H9 (cell line): Measurements from ENCODE around the gene CASK. TPM values are rescaled to one million over a fixed set of nuclear protein-coding genes. Genes with fewer than 3 reads are reported as not detected.

Experiments used
- DNase-seq: peaks from one replicate; pipeline ENCODE4 v3.0.0-alpha.2; 2017
- H2AFZ ChIP-seq: one replicate; pipeline ENCODE4 v1.6.1; 2013; ENCODE audit warnings: mild to moderate bottlenecking, low read length, control low read depth, moderate library complexity
- H2AK5ac ChIP-seq: 2 replicates; pipeline ENCODE4 v1.6.1; 2013; ENCODE audit warnings: low read length, control low read depth, mixed read lengths; ENCODE audit not compliant: insufficient read length
- H2BK120ac ChIP-seq: one replicate; pipeline ENCODE4 v1.6.1; 2013; ENCODE audit warnings: low read depth, mild to moderate bottlenecking, low read length, control low read depth, inconsistent platforms; ENCODE audit not compliant: poor library complexity, severe bottlenecking
- H2BK12ac ChIP-seq: 2 replicates; pipeline ENCODE4 v1.6.1; 2013; ENCODE audit warnings: low read length, control low read depth, mixed read lengths, low read depth; ENCODE audit not compliant: insufficient read length
- H2BK15ac ChIP-seq: 2 replicates; pipeline ENCODE4 v1.6.1; 2013; ENCODE audit warnings: low read depth, low read length, control low read depth
- H2BK20ac ChIP-seq: one replicate; pipeline ENCODE4 v1.6.1; 2013; ENCODE audit warnings: low read depth, mild to moderate bottlenecking, low read length, control low read depth, inconsistent platforms; ENCODE audit not compliant: poor library complexity, severe bottlenecking
- H2BK5ac ChIP-seq: 2 replicates; pipeline ENCODE4 v1.6.1; 2013; ENCODE audit warnings: low read length, control low read depth, mixed read lengths; ENCODE audit not compliant: insufficient read length
- H3K14ac ChIP-seq: 2 replicates; pipeline ENCODE4 v1.6.1; 2013; ENCODE audit warnings: low read length, control low read depth; ENCODE audit not compliant: insufficient read depth
- H3K18ac ChIP-seq: 2 replicates; pipeline ENCODE4 v1.6.1; 2013; ENCODE audit warnings: low read depth, mild to moderate bottlenecking, mixed read lengths, low read length, control low read depth; ENCODE audit not compliant: insufficient read length
- H3K23ac ChIP-seq: 2 replicates; pipeline ENCODE4 v1.6.1; 2013; ENCODE audit warnings: low read length, control low read depth, mixed read lengths, low read depth; ENCODE audit not compliant: insufficient read length
- H3K23me2 ChIP-seq: 2 replicates; pipeline ENCODE4 v1.6.1; 2013; ENCODE audit warnings: low read depth, mild to moderate bottlenecking, mixed read lengths, low read length, control low read depth; ENCODE audit not compliant: insufficient read length, poor library complexity, severe bottlenecking
- H3K27ac ChIP-seq: 2 replicates; pipeline ENCODE4 v1.5.1; 2013; ENCODE audit warnings: low read length, control low read depth, mixed read lengths, low read depth; ENCODE audit not compliant: insufficient read length
- H3K27me3 ChIP-seq: 2 replicates; pipeline ENCODE4 v1.6.1; 2013; ENCODE audit warnings: low read length, control low read depth, inconsistent platforms; ENCODE audit not compliant: insufficient read depth
- H3K4ac ChIP-seq: 2 replicates; pipeline ENCODE4 v1.6.1; 2013; ENCODE audit warnings: low read depth, mild to moderate bottlenecking, control low read depth, inconsistent platforms, low read length, moderate library complexity
- H3K4me1 ChIP-seq: 2 replicates; pipeline ENCODE4 v1.6.1; 2013; ENCODE audit warnings: low read length, control low read depth, inconsistent platforms; ENCODE audit not compliant: insufficient read depth
- H3K4me2 ChIP-seq: 2 replicates; pipeline ENCODE4 v1.6.1; 2013; ENCODE audit warnings: low read length, control low read depth, mixed read lengths; ENCODE audit not compliant: insufficient read length, insufficient read depth
- H3K56ac ChIP-seq: 2 replicates; pipeline ENCODE4 v1.6.1; 2013; ENCODE audit warnings: low read depth, mild to moderate bottlenecking, mixed read lengths, low read length, control low read depth; ENCODE audit not compliant: insufficient read length
- H3K79me1 ChIP-seq: 2 replicates; pipeline ENCODE4 v1.6.1; 2013; ENCODE audit warnings: low read depth, mild to moderate bottlenecking, moderate library complexity, low read length, control low read depth, inconsistent platforms; ENCODE audit not compliant: insufficient read depth, poor library complexity, severe bottlenecking
- H3K79me2 ChIP-seq: 2 replicates; pipeline ENCODE4 v1.6.1; 2013; ENCODE audit warnings: low read length, control low read depth, inconsistent platforms; ENCODE audit not compliant: insufficient read depth
- H3K9ac ChIP-seq: 2 replicates; pipeline ENCODE4 v1.6.1; 2013; ENCODE audit warnings: low read length, control low read depth, mixed read lengths; ENCODE audit not compliant: insufficient read length; ENCODE audit errors: extremely low read depth
- H3K9me3 ChIP-seq: one replicate; pipeline ENCODE4 v1.6.1; 2013; ENCODE audit warnings: low read depth, low read length, inconsistent platforms; ENCODE audit not compliant: control insufficient read depth
- H3T11ph ChIP-seq: one replicate; pipeline ENCODE4 v1.6.1; 2013; ENCODE audit warnings: mild to moderate bottlenecking, low read length, control low read depth, inconsistent platforms
- H4K20me1 ChIP-seq: one replicate; pipeline ENCODE4 v1.6.1; 2013; ENCODE audit not compliant: control insufficient read depth, insufficient read length, insufficient read depth
- H4K5ac ChIP-seq: 2 replicates; pipeline ENCODE4 v1.6.1; 2013; ENCODE audit warnings: low read depth, mild to moderate bottlenecking, mixed read lengths, low read length, control low read depth; ENCODE audit not compliant: insufficient read length
- H4K8ac ChIP-seq: replicated peaks from 2 replicates; pipeline ENCODE4 v1.6.1; 2013; ENCODE audit warnings: low read length, control low read depth, mixed read lengths, low read depth; ENCODE audit not compliant: insufficient read length
- H4K91ac ChIP-seq: 2 replicates; pipeline ENCODE4 v1.6.1; 2013; ENCODE audit warnings: low read depth, mild to moderate bottlenecking, moderate library complexity, mixed read lengths, low read length, control low read depth; ENCODE audit not compliant: insufficient read length
- H3K27ac Mint-ChIP-seq, 3 experiments: 2 replicates in 2 of 3; 3 replicates in 1 of 3; pipeline ENCODE4 v1.8.0; 2020 to 2021; ENCODE audit warnings: mixed read lengths in 3 of 3, mild to moderate bottlenecking in 1 of 3, moderate library complexity in 1 of 3
- H3K27me3 Mint-ChIP-seq: 2 replicates; pipeline ENCODE4 v1.8.0; 2021; ENCODE audit warnings: low read depth, mild to moderate bottlenecking, moderate library complexity, mixed read lengths
- H3K36me3 Mint-ChIP-seq, 3 experiments: 2 replicates in 2 of 3; 3 replicates in 1 of 3; pipeline ENCODE4 v1.8.0; 2020 to 2021; ENCODE audit warnings: low read depth in 3 of 3, mixed read lengths in 3 of 3; ENCODE audit not compliant: insufficient read depth in 1 of 3
- H3K4me1 Mint-ChIP-seq, 2 experiments: 2 replicates each; pipeline ENCODE4 v1.8.0; 2020; ENCODE audit warnings: mixed read lengths in 2 of 2
- H3K4me3 Mint-ChIP-seq, 2 experiments: 2 replicates in 1 of 2; 3 replicates in 1 of 2; pipeline ENCODE4 v1.8.0; 2020 to 2021; ENCODE audit warnings: mild to moderate bottlenecking in 2 of 2, mixed read lengths in 2 of 2, moderate library complexity in 1 of 2
- H3K9me3 Mint-ChIP-seq, 2 experiments: 2 replicates in 1 of 2; 3 replicates in 1 of 2; pipeline ENCODE4 v1.8.0; 2020; ENCODE audit warnings: mild to moderate bottlenecking in 2 of 2, mixed read lengths in 2 of 2, moderate library complexity in 1 of 2
- WGBS: extraction: QIAGEN DNeasy Blood & Tissue Kit; methylation state at CpG from one replicate; pipeline ENCODE4 v1.1.7; 2013; ENCODE audit warnings: missing lambda C conversion rate, low lambda C conversion rate, mixed read lengths; ENCODE audit not compliant: insufficient read length; ENCODE audit errors: extremely low coverage; 5-methylcytosine and 5-hydroxymethylcytosine counted together
- total RNA-seq: library from RNA; stranded (reverse); gene quantifications from 2 replicates; pipeline ENCODE4 v1.2.1, GENCODE V29; 2021
- TF ChIP-seq, protein P1 (sequence below): fragments of 200-600 bp; sonication (generic); conservative IDR thresholded peaks from 3 replicates; pipeline ENCODE4 v1.8.0; 2021; ENCODE audit warnings: antibody characterized with exemption, mild to moderate bottlenecking

CASK gene
- total RNA-seq, 1 experiment from 2014 or later: 44.1 TPM

DNA sequence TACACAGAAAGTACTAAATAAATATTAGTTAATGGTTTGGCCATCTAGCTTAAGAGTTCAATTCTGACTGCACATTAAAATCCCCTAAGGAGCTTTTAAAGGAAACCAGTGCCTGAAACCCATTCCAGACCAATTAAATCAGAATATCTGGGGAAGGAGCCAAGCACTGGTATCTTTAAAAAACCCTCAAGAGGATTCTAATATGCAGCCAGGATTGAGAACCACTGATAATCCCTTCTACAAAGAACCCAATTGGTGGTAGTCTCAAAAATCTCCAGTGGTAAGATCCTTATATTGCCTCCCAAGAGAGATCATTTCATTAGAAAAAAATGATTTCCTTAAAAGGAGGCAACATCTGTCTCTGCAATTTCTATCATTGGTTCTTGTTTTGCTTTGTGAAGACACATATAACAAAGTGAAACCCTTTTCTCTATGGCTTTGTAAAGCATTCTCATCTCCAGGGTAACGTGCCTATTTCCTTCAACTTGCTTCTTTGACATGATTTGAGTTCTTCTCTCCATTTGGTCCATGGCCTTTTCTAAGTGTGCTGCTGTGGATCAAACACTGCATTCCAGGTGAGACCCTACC, 231.1 kb downstream of the CASK start:
- H3K79me2 ChIP-seq: no peaks in the 10 kb centered on the region
- no peaks in the 10 kb centered on the region for H3K4me1 ChIP-seq
- H2BK15ac ChIP-seq: no peak overlapping the region
- TF ChIP-seq, protein P1, sequence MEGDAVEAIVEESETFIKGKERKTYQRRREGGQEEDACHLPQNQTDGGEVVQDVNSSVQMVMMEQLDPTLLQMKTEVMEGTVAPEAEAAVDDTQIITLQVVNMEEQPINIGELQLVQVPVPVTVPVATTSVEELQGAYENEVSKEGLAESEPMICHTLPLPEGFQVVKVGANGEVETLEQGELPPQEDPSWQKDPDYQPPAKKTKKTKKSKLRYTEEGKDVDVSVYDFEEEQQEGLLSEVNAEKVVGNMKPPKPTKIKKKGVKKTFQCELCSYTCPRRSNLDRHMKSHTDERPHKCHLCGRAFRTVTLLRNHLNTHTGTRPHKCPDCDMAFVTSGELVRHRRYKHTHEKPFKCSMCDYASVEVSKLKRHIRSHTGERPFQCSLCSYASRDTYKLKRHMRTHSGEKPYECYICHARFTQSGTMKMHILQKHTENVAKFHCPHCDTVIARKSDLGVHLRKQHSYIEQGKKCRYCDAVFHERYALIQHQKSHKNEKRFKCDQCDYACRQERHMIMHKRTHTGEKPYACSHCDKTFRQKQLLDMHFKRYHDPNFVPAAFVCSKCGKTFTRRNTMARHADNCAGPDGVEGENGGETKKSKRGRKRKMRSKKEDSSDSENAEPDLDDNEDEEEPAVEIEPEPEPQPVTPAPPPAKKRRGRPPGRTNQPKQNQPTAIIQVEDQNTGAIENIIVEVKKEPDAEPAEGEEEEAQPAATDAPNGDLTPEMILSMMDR: no peak
- no peak overlapping the region for H3K23ac ChIP-seq
- no peak overlapping the region for H2BK5ac ChIP-seq
- H4K8ac ChIP-seq: no peak overlapping the region
- H3K36me3 Mint-ChIP-seq: peaks cover 0 to 7% (median 0%) of the 10 kb centered on the region in 3 experiments; a peak in 2 of 7 replicates
- H3K9ac ChIP-seq: no peak overlapping the region
- no CpG with 5 or more reads among the region's 1 CpG for WGBS
- H3K4me1 Mint-ChIP-seq: peaks cover 0 to 3% of the 10 kb centered on the region in 2 experiments; a peak in 1 of 4 replicates
- peaks cover 45 to 49% of the 10 kb centered on the region in 2 experiments for H3K9me3 Mint-ChIP-seq
- no peak overlapping the region for H4K91ac ChIP-seq
- H2BK20ac ChIP-seq: no peak overlapping the region
- H2BK120ac ChIP-seq: no peak overlapping the region
- no peak overlapping the region for H2BK12ac ChIP-seq
- no peaks in the 10 kb centered on the region for H3K23me2 ChIP-seq
- H3K14ac ChIP-seq: no peak overlapping the region
- H3K4me2 ChIP-seq: no peak overlapping the region
- no peak overlapping the region for H3K56ac ChIP-seq
- no peaks in the 10 kb centered on the region for H3K27me3 Mint-ChIP-seq
- H3K79me1 ChIP-seq: no peaks in the 10 kb centered on the region
- H3K9me3 ChIP-seq: no peaks in the 10 kb centered on the region
- H2AFZ ChIP-seq: no peak overlapping the region
- H3K18ac ChIP-seq: no peak overlapping the region
- no peak overlapping the region for H3K27ac Mint-ChIP-seq
- no peak overlapping the region for H2AK5ac ChIP-seq
- no peaks in the 10 kb centered on the region for H3K27me3 ChIP-seq
- H4K5ac ChIP-seq: no peak overlapping the region
- no peak overlapping the region for H3K27ac ChIP-seq
- no peak overlapping the region for H3K4me3 Mint-ChIP-seq
- H3K4ac ChIP-seq: no peak overlapping the region
- no peak for DNase-seq
- H3T11ph ChIP-seq: no peak overlapping the region
- H4K20me1 ChIP-seq: no peaks in the 10 kb centered on the region
